ENCODE data around the gene MVB12B. TPM values are rescaled to one million over a fixed set of nuclear protein-coding genes. Genes with fewer than 3 reads are reported as not detected.
A peak's percentile ranks its signal among the peaks of the same experiment; 100 is the strongest.

MVB12B gene
- total and polyA plus RNA-seq, 7 donors, result 1.5 to 25.6 (median 11.6) TPM

DNA sequence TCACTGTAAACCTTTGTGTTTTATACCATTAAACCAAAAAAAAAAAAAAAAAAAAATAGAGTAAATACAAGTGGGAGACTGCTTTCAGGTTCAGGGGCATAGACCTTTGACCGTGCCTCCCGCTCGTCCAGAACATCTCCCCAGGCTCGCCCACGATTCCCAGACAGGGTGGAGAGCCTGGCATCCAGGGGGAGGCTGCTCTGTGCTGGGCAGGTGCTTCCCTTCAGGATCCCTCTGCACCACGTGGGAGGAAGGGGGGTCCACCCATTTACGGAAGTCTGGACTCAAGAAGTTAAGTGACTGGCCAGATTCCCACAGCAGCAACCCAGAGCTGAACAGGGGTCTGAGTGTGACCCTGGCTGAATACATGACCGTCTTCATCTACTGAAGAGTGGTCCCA, 161.7 kb downstream of the MVB12B start:
- Histone ChIP-seq H3K4me3 (no peak overlapping the region), H3K9me3 (no peaks in the 10 kb centered on the region), H3K4me1 (no peaks in the 10 kb centered on the region), H3K27ac (no peak overlapping the region), H3K36me3 (ENCODE audit: insufficient read depth in 1 of 2, low read depth in 1 of 2) (peaks cover 0 to 11% of the 10 kb centered on the region in 2 donors), H3K27me3 (ENCODE audit: insufficient read depth in 3 of 3, low read length in 2 of 3) (no peaks in the 10 kb centered on the region)
- 67 to 77% (median 69%) methylated on average over 8 of the region's 8 CpGs for WGBS, 3 donors
- intact Hi-C loops (cut with DNase I), result no loop called here
- ATAC-seq (peak; percentile 11 to 38 (median 33)), DNase-seq (no peak)
- no peak for TF ChIP-seq CTCF (IDR thresholded peaks at IDR 0.05)

DNA sequence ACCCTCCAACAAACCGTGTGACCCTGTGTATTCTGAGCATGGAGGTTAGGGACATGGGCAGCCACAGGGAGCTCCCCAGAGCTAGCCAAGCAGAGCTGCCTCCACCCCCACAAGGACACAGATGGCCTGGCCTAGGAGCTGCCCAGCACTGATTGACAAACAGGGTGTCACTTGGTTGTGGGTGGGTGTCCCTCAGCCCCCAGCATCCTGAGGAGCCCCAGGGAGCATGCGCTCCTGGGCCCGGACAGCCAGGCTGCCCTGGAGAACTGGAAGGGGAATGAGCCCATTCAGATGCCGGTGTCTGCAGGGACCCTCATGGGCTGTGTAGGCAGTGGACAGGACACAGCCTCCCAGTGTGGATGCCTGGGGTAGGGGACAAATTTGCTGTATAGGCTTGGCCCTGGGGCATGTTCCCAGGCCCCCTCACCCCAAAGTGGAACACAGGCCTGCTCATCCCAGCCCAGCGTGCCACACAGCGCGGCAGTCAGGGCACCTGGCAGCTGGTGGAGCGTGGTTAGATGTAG, 162.3 kb downstream of the MVB12B start:
- Histone ChIP-seq H3K27ac (no peak overlapping the region), H3K4me3 (no peak overlapping the region), H3K4me1 (no peaks in the 10 kb centered on the region), H3K36me3 (ENCODE audit: insufficient read depth in 1 of 2, low read depth in 1 of 2) (peaks cover 0 to 4% of the 10 kb centered on the region in 2 donors), H3K27me3 (ENCODE audit: insufficient read depth in 3 of 3, low read length in 2 of 3) (no peaks in the 10 kb centered on the region), H3K9me3 (no peaks in the 10 kb centered on the region)
- peak in 2 of 4 donors; percentile 30 to 37 for ATAC-seq
- intact Hi-C loops (cut with DNase I), result no loop called here
- 86 to 90% (median 90%) methylated on average over 8 of the region's 8 CpGs for WGBS, 3 donors
- no peak for DNase-seq
- TF ChIP-seq CTCF (IDR thresholded peaks at IDR 0.05), result no peak

DNA sequence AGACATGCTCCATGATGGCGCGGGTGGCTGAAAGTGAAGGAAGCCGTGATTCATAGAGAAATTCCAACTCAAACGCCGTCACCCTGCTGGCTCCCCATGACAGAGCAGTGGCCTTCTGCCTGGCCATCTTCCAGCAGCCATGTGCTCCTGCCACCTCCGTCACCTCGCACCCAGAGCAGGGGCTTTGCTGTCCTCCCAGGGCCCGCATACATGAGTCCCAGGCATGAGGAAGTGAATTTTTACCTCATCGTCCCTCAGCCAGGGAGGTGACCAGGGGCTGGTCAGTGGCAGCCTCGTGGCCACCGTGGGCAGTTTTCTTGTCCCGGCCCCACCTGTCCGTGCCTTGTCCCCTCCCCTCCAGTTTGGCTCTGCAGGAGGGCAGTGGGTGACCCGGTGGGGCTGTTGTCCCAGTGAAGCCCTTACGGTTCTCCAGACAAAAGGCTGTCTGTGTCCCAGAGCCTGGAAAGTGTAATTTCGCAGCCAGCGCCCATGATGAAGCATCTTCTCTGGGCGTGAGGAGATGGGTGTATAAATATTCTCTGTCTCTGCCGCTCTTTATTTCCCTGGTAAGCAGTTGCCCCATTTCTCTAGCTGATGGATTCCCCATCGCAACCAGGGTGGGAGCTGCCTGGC, 163.1 kb downstream of the MVB12B start:
- ATAC-seq (no peak), DNase-seq (no peak)
- no peak for TF ChIP-seq CTCF (IDR thresholded peaks at IDR 0.05)
- H3K9me3 ChIP-seq, result no peaks in the 10 kb centered on the region
- no peak overlapping the region for H3K4me3 ChIP-seq
- WGBS, 3 donors, result 84 to 88% (median 87%) methylated on average over 20 of the region's 20 CpGs
- no peaks in the 10 kb centered on the region for H3K27me3 ChIP-seq (ENCODE audit: insufficient read depth in 3 of 3, low read length in 2 of 3)
- intact Hi-C loops (cut with DNase I), result loop anchor here (2.0 to 5.0 kb wide), 3 partner anchors 92 to 187 kb away; no protein-coding TSS in a partner anchor
- H3K36me3 ChIP-seq (ENCODE audit: insufficient read depth in 1 of 2, low read depth in 1 of 2), result no peaks in the 10 kb centered on the region
- H3K27ac ChIP-seq, result no peak overlapping the region
- no peaks in the 10 kb centered on the region for H3K4me1 ChIP-seq

GRCh38 chr9:126490214-126490631, 163.6 kb downstream of the MVB12B start:
- Histone ChIP-seq H3K27ac (no peak overlapping the region), H3K4me3 (no peak overlapping the region), H3K4me1 (no peaks in the 10 kb centered on the region), H3K9me3 (no peaks in the 10 kb centered on the region), H3K36me3 (ENCODE audit: insufficient read depth in 1 of 2, low read depth in 1 of 2) (no peaks in the 10 kb centered on the region), H3K27me3 (ENCODE audit: insufficient read depth in 3 of 3, low read length in 2 of 3) (no peaks in the 10 kb centered on the region)
- WGBS, 3 donors, result 70 to 75% (median 72%) methylated on average over 19 of the region's 19 CpGs
- DNase-seq, result no peak
- TF ChIP-seq CTCF (IDR thresholded peaks at IDR 0.05), result no peak
- ATAC-seq, result peak in 2 of 4 donors; percentile 37
- intact Hi-C loops (cut with DNase I), result loop anchor here (2.0 to 5.0 kb wide), 3 partner anchors 93 to 187 kb away; no protein-coding TSS in a partner anchor

Measured in psoas muscle (tissue), 8 donors.